Measurements from ENCODE around the gene POC1A.

The POC1A gene

GRCh38 chr3:52059781-52060180, 94.4 kb downstream of the POC1A start:
- no peak for DNase-seq (ENCODE audit: low read depth)
- no peak for TF ChIP-seq CTCF (conservative IDR thresholded peaks at IDR 0.05; ENCODE audit: low read depth, low read length)
- H3K4me3 ChIP-seq (ENCODE audit: low read length) = no peak overlapping the region

GRCh38 chr3:52057812-52058495, 96.3 kb downstream of the POC1A start:
- DNase-seq (ENCODE audit: low read depth) = no peak
- peak overlapping the region; percentile 50 for H3K4me3 ChIP-seq (ENCODE audit: low read length)
- TF ChIP-seq CTCF (conservative IDR thresholded peaks at IDR 0.05; ENCODE audit: low read depth, low read length) = no peak

- H3K4me3 ChIP-seq (ENCODE audit: low read length) = peak overlapping the region; percentile 62
- DNase-seq (ENCODE audit: low read depth) = peak; percentile 96
- no peak for TF ChIP-seq CTCF (conservative IDR thresholded peaks at IDR 0.05; ENCODE audit: low read depth, low read length)
These were observed 97.0 kb downstream of the POC1A start for GRCh38 chr3:52056968-52057811.

GRCh38 chr3:52056521-52056967, 97.7 kb downstream of the POC1A start, which contains the start of gene DUSP7:
TSS of gene DUSP7 (minus strand) at chr3:52056571. CDS start at chr3:52056366, 205 bp downstream.
- no peak for TF ChIP-seq CTCF (conservative IDR thresholded peaks at IDR 0.05; ENCODE audit: low read depth, low read length)
- peak within 1 kb of the TSS; percentile 88 for H3K4me3 ChIP-seq (ENCODE audit: low read length)
- DNase-seq (ENCODE audit: low read depth) = no peak

- H3K4me3 ChIP-seq (ENCODE audit: low read length) = peak overlapping the region; percentile 88
- peak; percentile 29 for TF ChIP-seq CTCF (conservative IDR thresholded peaks at IDR 0.05; ENCODE audit: low read depth, low read length)
- no peak for DNase-seq (ENCODE audit: low read depth)
These were observed 98.5 kb downstream of the POC1A start for GRCh38 chr3:52055537-52056351.

GRCh38 chr3:52054661-52055511, 99.3 kb downstream of the POC1A start:
- peak; percentile 50 for TF ChIP-seq CTCF (conservative IDR thresholded peaks at IDR 0.05; ENCODE audit: low read depth, low read length)
- peak overlapping the region; percentile 88 for H3K4me3 ChIP-seq (ENCODE audit: low read length)
- no peak for DNase-seq (ENCODE audit: low read depth)
